Osteocyte (in vitro differentiated cells): ENCODE results near the gene FBXO48. TPM values are rescaled to one million over a fixed set of nuclear protein-coding genes. Genes with fewer than 3 reads are reported as not detected.
A peak's percentile ranks its signal among the peaks of the same experiment; 100 is the strongest.
"Not testable (repeated sequence)": the region's sequence is repeated elsewhere in the genome, so short reads cannot be mapped to it uniquely, and the experiment has no call there.

Experiments used
- DNase-seq: peaks from one replicate; pipeline ENCODE4 v3.0.0; 2021; ENCODE audit warnings: mixed read lengths; ENCODE audit not compliant: unreplicated experiment; ENCODE audit errors: extremely low spot score
- H3K27ac Mint-ChIP-seq: one replicate; pipeline ENCODE4 v1.8.0; 2021; ENCODE audit warnings: mild to moderate bottlenecking, mixed read lengths; ENCODE audit not compliant: unreplicated experiment
- H3K27me3 Mint-ChIP-seq: one replicate; pipeline ENCODE4 v1.8.0; 2021; ENCODE audit warnings: mixed read lengths; ENCODE audit not compliant: unreplicated experiment
- H3K36me3 Mint-ChIP-seq: one replicate; pipeline ENCODE4 v1.8.0; 2021; ENCODE audit warnings: mixed read lengths; ENCODE audit not compliant: unreplicated experiment
- H3K4me1 Mint-ChIP-seq: one replicate; pipeline ENCODE4 v1.8.0; 2021; ENCODE audit warnings: mixed read lengths; ENCODE audit not compliant: unreplicated experiment
- H3K4me3 Mint-ChIP-seq: one replicate; pipeline ENCODE4 v1.8.0; 2021; ENCODE audit warnings: mild to moderate bottlenecking, moderate library complexity, mixed read lengths; ENCODE audit not compliant: unreplicated experiment
- H3K9me3 Mint-ChIP-seq: one replicate; pipeline ENCODE4 v1.8.0; 2021; ENCODE audit warnings: mixed read lengths; ENCODE audit not compliant: unreplicated experiment
- CTCF ChIP-seq: fragments of 200-600 bp; sonication (generic); IDR thresholded peaks from 2 replicates; pipeline ENCODE4 v1.5.0; 2021; ENCODE audit warnings: antibody characterized with exemption, mild to moderate bottlenecking, moderate library complexity
- total RNA-seq: library from RNA; stranded (reverse); gene quantifications from 2 replicates; pipeline ENCODE4 v1.2.1, GENCODE V29; 2021

Gene FBXO48
- total RNA-seq, 1 donor from 2014 or later, result 0.81 TPM

GRCh38 chr2:68448671-68449653, 18.1 kb downstream of the FBXO48 start:
- Mint-ChIP-seq H3K27ac (no peak overlapping the region), H3K4me1 (no peaks in the 10 kb centered on the region), H3K36me3 (no peaks in the 10 kb centered on the region), H3K27me3 (peaks cover 16% of the 10 kb centered on the region), H3K9me3 (no peaks in the 10 kb centered on the region), H3K4me3 (no peak overlapping the region)
- DNase-seq, result no peak
- no peak for TF ChIP-seq CTCF

- Mint-ChIP-seq H3K36me3 (no peaks in the 10 kb centered on the region), H3K4me3 (no peak overlapping the region), H3K27me3 (peaks cover 24% of the 10 kb centered on the region), H3K4me1 (no peaks in the 10 kb centered on the region), H3K9me3 (no peaks in the 10 kb centered on the region), H3K27ac (no peak overlapping the region)
- TF ChIP-seq CTCF, result no peak
- no peak for DNase-seq
Observed at GRCh38 chr2:68447118-68447517, 20.0 kb downstream of the FBXO48 start.

GRCh38 chr2:68446425-68446824, 20.7 kb downstream of the FBXO48 start:
- not testable (repeated sequence) for H3K36me3 Mint-ChIP-seq, H3K4me1 Mint-ChIP-seq, H3K9me3 Mint-ChIP-seq, H3K4me3 Mint-ChIP-seq, H3K27ac Mint-ChIP-seq, DNase-seq
- peaks cover 24% of the 10 kb centered on the region for H3K27me3 Mint-ChIP-seq

- DNase-seq, result no peak
- H3K36me3 Mint-ChIP-seq, result no peaks in the 10 kb centered on the region
- H3K4me3 Mint-ChIP-seq, result no peak overlapping the region
- no peaks in the 10 kb centered on the region for H3K4me1 Mint-ChIP-seq
- no peaks in the 10 kb centered on the region for H3K9me3 Mint-ChIP-seq
- peaks cover 32% of the 10 kb centered on the region for H3K27me3 Mint-ChIP-seq
- TF ChIP-seq CTCF, result peak; percentile 13
- no peak overlapping the region for H3K27ac Mint-ChIP-seq
Observed at GRCh38 chr2:68441994-68442322, 25.1 kb downstream of the FBXO48 start.

- peak; percentile 96 for TF ChIP-seq CTCF
- peak; percentile 90 for DNase-seq
- H3K36me3 Mint-ChIP-seq, result no peaks in the 10 kb centered on the region
- H3K27me3 Mint-ChIP-seq, result peaks cover 32% of the 10 kb centered on the region
- H3K27ac Mint-ChIP-seq, result no peak overlapping the region
- peaks cover 5% of the 10 kb centered on the region for H3K4me1 Mint-ChIP-seq
- H3K9me3 Mint-ChIP-seq, result no peaks in the 10 kb centered on the region
- H3K4me3 Mint-ChIP-seq, result no peak overlapping the region
Observed at GRCh38 chr2:68441179-68441993, 25.7 kb downstream of the FBXO48 start.
